OCI-LY1 (cell line): Measurements from ENCODE around the gene RAB15.

ENCODE experiments used
- CTCF ChIP-seq: fragments of 200-600 bp; sonication (generic), shearing (Covaris generic); IDR thresholded peaks from 2 replicates; pipeline ENCODE4 v1.5.1; 2017; ENCODE audit warnings: mild to moderate bottlenecking, antibody characterized with exemption, low read length, moderate library complexity, mixed read lengths
- EZH2 ChIP-seq: fragments of 200-600 bp; sonication (generic), shearing (Covaris generic); IDR thresholded peaks from 2 replicates; pipeline ENCODE4 v1.8.0; 2017; ENCODE audit warnings: borderline replicate concordance, mixed run types, mild to moderate bottlenecking, antibody characterized with exemption, low read length, moderate library complexity, mixed read lengths

DNA sequence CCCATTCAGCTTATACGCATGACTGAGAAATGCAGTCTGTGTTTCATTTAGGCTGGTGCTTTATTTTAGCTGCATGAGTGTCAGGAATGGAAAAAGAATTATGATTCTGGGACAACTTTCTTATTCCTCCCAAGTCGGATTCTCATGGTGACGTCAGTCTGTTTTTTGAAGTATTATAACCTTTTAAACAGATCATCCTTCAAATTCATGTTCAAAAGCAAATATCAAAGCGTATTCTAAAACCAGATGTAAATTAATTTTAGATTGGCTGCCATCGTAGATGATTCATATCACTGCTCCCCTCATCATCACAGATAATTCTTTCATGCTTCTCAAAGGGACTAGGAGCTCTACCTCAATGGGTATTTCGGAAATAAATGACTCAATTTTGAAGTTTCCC lies 29.6 kb upstream of the RAB15 start:
- TF ChIP-seq CTCF (no peak), EZH2 (no peak)
